A549 (cell line): ENCODE data around the gene POLK. TPM values are rescaled to one million over a fixed set of nuclear protein-coding genes. Genes with fewer than 3 reads are reported as not detected.
A peak's percentile ranks its signal among the peaks of the same experiment; 100 is the strongest.

Source experiments
- ATAC-seq, 2 experiments: fragments of 200-7000 bp in 1 of 2; fragments of >200 bp in 1 of 2; cut with Nextera tagmentation in 1 of 2; cut with Tn5 transposase in 1 of 2; 3 replicates each; pipeline versions ENCODE4 v1.8.0 to v1.9.1; 2018 to 2020; ENCODE audit warnings: mild to moderate bottlenecking in 1 of 2, moderate library complexity in 1 of 2
- CTCF ChIA-PET: fragments of 300-600 bp; sonication (Branson Sonifier 250); formaldehyde crosslinking; extraction: SDS; loops from one replicate; lab custom pipeline; 2021; ENCODE audit warnings: antibody characterized with exemption, inconsistent platforms; lab: Yijun Ruan, JAX
- POLR2A ChIA-PET: fragments of 350-600 bp; formaldehyde crosslinking; extraction: SDS; loops from one replicate; lab custom pipeline; 2021; ENCODE audit warnings: antibody characterized with exemption, inconsistent platforms; lab: Yijun Ruan, JAX
- DNase-seq, 2 experiments: peaks; one replicate each; pipeline versions ENCODE4 v3.0.0 to v3.0.0-alpha.2; 2011 to 2016; ENCODE audit warnings: low read depth in 1 of 2, low spot score in 1 of 2
- FAIRE-seq: peaks from 2 replicates; lab custom pipeline; 2011; peaks lifted over from hg19 to GRCh38; lab: Jason Lieb, UNC
- H3K27ac ChIP-seq, 2 experiments: fragments of >200 bp; sonication (Bioruptor Twin); formaldehyde crosslinking; 3 replicates each; pipeline ENCODE4 v1.5.1; 2016 to 2017
- H3K4me1 ChIP-seq: fragments of >200 bp; sonication (Bioruptor Twin); formaldehyde crosslinking; 3 replicates; pipeline ENCODE4 v1.6.1; 2016
- H3K4me2 ChIP-seq: fragments of >200 bp; sonication (Bioruptor Twin); formaldehyde crosslinking; 3 replicates; pipeline ENCODE4 v1.6.1; 2016
- H3K4me3 ChIP-seq: fragments of >200 bp; sonication (Bioruptor Twin); formaldehyde crosslinking; 3 replicates; pipeline ENCODE4 v1.5.1; 2016
- H3K9me3 ChIP-seq: fragments of >200 bp; sonication (Bioruptor Twin); formaldehyde crosslinking; 3 replicates; pipeline ENCODE4 v1.6.1; 2016
- CBX2 ChIP-seq: fragments of 200-600 bp; sonication (generic); IDR thresholded peaks from 2 replicates; pipeline ENCODE4 v1.6.1; 2016; ENCODE audit warnings: low read depth, mild to moderate bottlenecking, borderline replicate concordance
- CBX8 ChIP-seq: fragments of 200-600 bp; sonication (generic); IDR thresholded peaks from 2 replicates; pipeline ENCODE4 v1.6.1; 2016
- CEBPB ChIP-seq, 2 experiments: fragments of >200 bp in 1 of 2; sonication (Bioruptor Twin) in 1 of 2; formaldehyde crosslinking in 1 of 2; IDR thresholded peaks; 2 replicates each; pipeline ENCODE4 v1.6.1; 2012 to 2016
- CHD2 ChIP-seq: fragments of 150-350 bp; IDR thresholded peaks from 2 replicates; pipeline ENCODE4 v1.6.1; 2014; ENCODE audit warnings: low read length; ENCODE audit not compliant: partially characterized antibody
- EHF ChIP-seq: fragments of 250-450 bp; sonication (Bioruptor Pico); IDR thresholded peaks from 2 replicates; pipeline ENCODE4 v1.5.0; 2020; ENCODE audit warnings: mild to moderate bottlenecking
- FOXS1 ChIP-seq: fragments of 250-450 bp; sonication (Bioruptor Pico); IDR thresholded peaks from 2 replicates; pipeline ENCODE4 v1.5.0; 2020; ENCODE audit warnings: mild to moderate bottlenecking, moderate library complexity
- HOXB13 ChIP-seq: fragments of 250-450 bp; sonication (Bioruptor Pico); IDR thresholded peaks from 2 replicates; pipeline ENCODE4 v1.5.0; 2020; ENCODE audit warnings: low read depth, mild to moderate bottlenecking, moderate library complexity
- HOXB5 ChIP-seq: fragments of 250-450 bp; sonication (Bioruptor Pico); IDR thresholded peaks from 2 replicates; pipeline ENCODE4 v1.5.0; 2020; ENCODE audit warnings: mild to moderate bottlenecking, moderate library complexity
- MAZ ChIP-seq: fragments of 150-350 bp; IDR thresholded peaks from 2 replicates; pipeline ENCODE4 v1.6.1; 2014; ENCODE audit warnings: antibody characterized with exemption, low read depth, low read length, borderline replicate concordance
- NFE2L2 ChIP-seq: fragments of 150-350 bp; conservative IDR thresholded peaks from 2 replicates; pipeline ENCODE4 v1.6.1; 2014; ENCODE audit warnings: low read length
- NPAS2 ChIP-seq: fragments of 250-450 bp; sonication (Bioruptor Pico); IDR thresholded peaks from 2 replicates; pipeline ENCODE4 v1.8.0; 2022; ENCODE audit warnings: mild to moderate bottlenecking, moderate library complexity, borderline replicate concordance
- POLR2A ChIP-seq: IDR thresholded peaks from 2 replicates; pipeline ENCODE4 v1.6.1; 2012; ENCODE audit warnings: mild to moderate bottlenecking, low read length
- RFX5 ChIP-seq: fragments of 450-650 bp; IDR thresholded peaks from 2 replicates; pipeline ENCODE4 v1.7.1; 2014; ENCODE audit warnings: antibody characterized with exemption, mild to moderate bottlenecking, moderate library complexity
- SREBF2 ChIP-seq: fragments of 450-650 bp; IDR thresholded peaks from 2 replicates; pipeline ENCODE4 v1.6.1; 2014; ENCODE audit warnings: mild to moderate bottlenecking, moderate library complexity
- TFCP2L1 ChIP-seq: fragments of 250-450 bp; sonication (Bioruptor Pico); IDR thresholded peaks from 2 replicates; pipeline ENCODE4 v1.5.0; 2021; ENCODE audit warnings: mild to moderate bottlenecking
- TP53 ChIP-seq: fragments of 250-450 bp; sonication (Bioruptor Pico); IDR thresholded peaks from 2 replicates; pipeline ENCODE4 v1.5.0; 2021; ENCODE audit warnings: mild to moderate bottlenecking, moderate library complexity
- ZC3H11A ChIP-seq: fragments of 450-650 bp; IDR thresholded peaks from 2 replicates; pipeline ENCODE4 v1.6.1; 2014; ENCODE audit warnings: antibody characterized with exemption, mild to moderate bottlenecking
- ZFP36 ChIP-seq: fragments of 450-650 bp; IDR thresholded peaks from 2 replicates; pipeline ENCODE4 v1.6.1; 2014; ENCODE audit warnings: borderline replicate concordance; ENCODE audit not compliant: partially characterized antibody
- WGBS: methylation state at CpG from one replicate; pipeline ENCODE4 v1.1.6; 2017; ENCODE audit errors: missing lambda C conversion rate; 5-methylcytosine and 5-hydroxymethylcytosine counted together
- polyA plus RNA-seq, 4 experiments: library from polyadenylated mRNA; depleted of rRNA in 3 of 4; stranded (reverse); fragments of >200 nt; fragmentation: RNase III in 1 of 4; extraction: RNeasy Plus Mini Kit Qiagen cat#74134 plus additional on column Dnase treatment in 1 of 4; gene quantifications; 2 replicates in 3 of 4; 3 replicates in 1 of 4; pipeline ENCODE4 v1.2.3, GENCODE V29; 2011 to 2017
- TF ChIP-seq, protein P1 (sequence below): IDR thresholded peaks from 2 replicates; pipeline ENCODE4 v1.6.1; 2012
- TF ChIP-seq, protein P2 (sequence below): IDR thresholded peaks from 2 replicates; pipeline ENCODE4 v1.6.1; 2012
- TF ChIP-seq, protein P3 (sequence below): IDR thresholded peaks from 2 replicates; pipeline ENCODE4 v1.6.1; 2012; ENCODE audit warnings: low read depth, borderline replicate concordance
- TF ChIP-seq, protein P4 (sequence below): fragments of 450-650 bp; IDR thresholded peaks from 2 replicates; pipeline ENCODE4 v1.6.1; 2014; ENCODE audit warnings: antibody characterized with exemption

Gene POLK
- polyA plus RNA-seq, 2 of the 4 experiments (the other 2 are of a cell fraction) = 10.9 to 39.8 TPM

DNA sequence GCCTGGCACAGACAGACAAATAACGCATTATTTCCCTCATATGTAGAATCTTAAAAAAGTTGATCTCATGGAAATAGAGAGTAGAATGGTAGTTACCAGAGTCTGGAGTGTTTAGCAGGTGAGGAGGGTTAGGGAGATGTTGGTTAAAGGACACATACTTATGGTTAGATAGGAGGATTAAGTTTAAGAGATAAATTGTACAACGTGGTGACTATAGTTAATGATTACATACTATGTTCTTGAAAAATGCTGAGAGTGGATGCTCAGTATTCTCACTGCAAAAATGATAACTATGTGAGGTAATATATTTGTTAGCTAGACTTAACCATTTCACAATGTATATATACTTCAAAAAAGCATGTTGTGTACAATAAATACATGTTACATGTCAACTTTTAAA lies 38.2 kb upstream of the POLK start:
- Histone ChIP-seq H3K27ac (no peak overlapping the region), H3K4me2 (peak overlapping the region; percentile 45), H3K4me1 (peaks cover 14% of the 10 kb centered on the region), H3K4me3 (no peak overlapping the region), H3K9me3 (peaks cover 20% of the 10 kb centered on the region; the same call in 2 of the 3 replicates)
- FAIRE-seq (no peak), DNase-seq (no peak), ATAC-seq (no peak)
- ChIA-PET POLR2A (no interaction called here), CTCF (interaction anchor here (0.5 kb wide), 1 partner anchor 13 kb away, joined by 3 read pairs; no protein-coding TSS in a partner anchor)
- 47% methylated on average over 2 of the region's 2 CpGs for WGBS
- TF ChIP-seq SREBF2 (no peak), EHF (no peak), CHD2 (no peak), NPAS2 (CRISPR knock-in tag) (no peak), ZFP36 (no peak), TFCP2L1 (CRISPR knock-in tag) (no peak)
- TF ChIP-seq, protein P1, sequence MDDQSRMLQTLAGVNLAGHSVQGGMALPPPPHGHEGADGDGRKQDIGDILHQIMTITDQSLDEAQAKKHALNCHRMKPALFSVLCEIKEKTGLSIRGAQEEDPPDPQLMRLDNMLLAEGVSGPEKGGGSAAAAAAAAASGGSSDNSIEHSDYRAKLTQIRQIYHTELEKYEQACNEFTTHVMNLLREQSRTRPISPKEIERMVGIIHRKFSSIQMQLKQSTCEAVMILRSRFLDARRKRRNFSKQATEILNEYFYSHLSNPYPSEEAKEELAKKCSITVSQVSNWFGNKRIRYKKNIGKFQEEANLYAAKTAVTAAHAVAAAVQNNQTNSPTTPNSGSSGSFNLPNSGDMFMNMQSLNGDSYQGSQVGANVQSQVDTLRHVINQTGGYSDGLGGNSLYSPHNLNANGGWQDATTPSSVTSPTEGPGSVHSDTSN = no peak
- TF ChIP-seq, all 56 proteins: peak for 0

DNA sequence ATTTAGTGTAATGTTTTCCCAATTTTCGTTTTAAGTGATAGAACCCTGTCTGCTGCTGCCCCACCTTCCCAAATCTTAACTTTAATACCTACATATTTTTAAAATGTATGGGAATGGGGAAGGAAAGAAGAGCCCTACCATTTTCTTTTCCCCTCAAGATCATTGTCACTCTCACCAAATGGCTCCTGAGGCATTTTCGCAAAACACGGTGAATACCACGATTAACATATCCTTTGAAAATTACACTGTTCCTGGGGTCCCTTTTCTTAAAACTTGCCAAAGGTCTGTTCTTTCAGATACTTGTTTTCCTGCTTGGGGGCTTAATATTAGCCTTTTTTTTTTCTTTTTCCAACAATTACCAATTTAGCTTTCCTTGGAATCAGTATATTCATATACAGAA lies 36.3 kb upstream of the POLK start:
- 0 out of 3 replicates have a peak, but pooled peaks cover 2% of the 10 kb centered on the region for H3K9me3 ChIP-seq
- no peak overlapping the region for H3K4me3 ChIP-seq
- POLR2A ChIA-PET = no interaction called here
- H3K27ac ChIP-seq = no peak overlapping the region
- H3K4me1 ChIP-seq = peaks cover 14% of the 10 kb centered on the region
- ATAC-seq (no peak), FAIRE-seq (no peak), DNase-seq (no peak)
- TF ChIP-seq CHD2 = no peak
- no peak for TF ChIP-seq HOXB13
- TF ChIP-seq TP53 (CRISPR knock-in tag) = no peak
- TF ChIP-seq CBX2 = no peak
- no peak for TF ChIP-seq CEBPB (IDR thresholded peaks at IDR 0.05)
- TF ChIP-seq, protein P2, sequence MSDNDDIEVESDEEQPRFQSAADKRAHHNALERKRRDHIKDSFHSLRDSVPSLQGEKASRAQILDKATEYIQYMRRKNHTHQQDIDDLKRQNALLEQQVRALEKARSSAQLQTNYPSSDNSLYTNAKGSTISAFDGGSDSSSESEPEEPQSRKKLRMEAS = no peak
- no peak for TF ChIP-seq NFE2L2
- H3K4me2 ChIP-seq = no peak overlapping the region
- 92% methylated on average over 4 of the region's 4 CpGs for WGBS
- CTCF ChIA-PET = interaction anchor here (0.7 kb wide), 1 partner anchor 1304 kb away, joined by 3 read pairs; no protein-coding TSS in a partner anchor

DNA sequence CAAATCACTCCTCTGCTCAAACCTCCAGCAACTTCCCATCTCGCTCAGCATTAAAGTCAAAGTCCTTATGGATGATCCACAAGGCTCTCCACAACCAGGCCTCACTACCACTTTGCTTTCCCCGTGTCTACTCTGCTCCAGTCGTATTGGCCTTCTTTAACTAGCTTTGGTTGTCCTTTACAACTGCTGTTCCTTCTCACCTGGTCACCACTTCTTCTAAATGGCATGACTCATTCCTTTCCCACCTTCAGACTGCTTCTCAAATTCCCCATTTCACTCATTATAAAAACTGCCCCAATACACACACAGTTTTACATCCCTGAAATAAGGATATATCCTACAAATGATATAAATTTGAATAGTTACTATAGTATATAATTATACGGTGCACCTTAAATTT lies 30.7 kb upstream of the POLK start:
- DNase-seq = no peak
- H3K4me3 ChIP-seq = no peak overlapping the region
- no peak for TF ChIP-seq CBX8
- no peak for TF ChIP-seq TP53 (CRISPR knock-in tag)
- no peak for TF ChIP-seq ZC3H11A
- TF ChIP-seq MAZ = no peak
- no peak for TF ChIP-seq HOXB5 (CRISPR knock-in tag)
- TF ChIP-seq RFX5 = no peak
- TF ChIP-seq, protein P3, sequence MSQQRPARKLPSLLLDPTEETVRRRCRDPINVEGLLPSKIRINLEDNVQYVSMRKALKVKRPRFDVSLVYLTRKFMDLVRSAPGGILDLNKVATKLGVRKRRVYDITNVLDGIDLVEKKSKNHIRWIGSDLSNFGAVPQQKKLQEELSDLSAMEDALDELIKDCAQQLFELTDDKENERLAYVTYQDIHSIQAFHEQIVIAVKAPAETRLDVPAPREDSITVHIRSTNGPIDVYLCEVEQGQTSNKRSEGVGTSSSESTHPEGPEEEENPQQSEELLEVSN = no peak
- TF ChIP-seq, protein P4, sequence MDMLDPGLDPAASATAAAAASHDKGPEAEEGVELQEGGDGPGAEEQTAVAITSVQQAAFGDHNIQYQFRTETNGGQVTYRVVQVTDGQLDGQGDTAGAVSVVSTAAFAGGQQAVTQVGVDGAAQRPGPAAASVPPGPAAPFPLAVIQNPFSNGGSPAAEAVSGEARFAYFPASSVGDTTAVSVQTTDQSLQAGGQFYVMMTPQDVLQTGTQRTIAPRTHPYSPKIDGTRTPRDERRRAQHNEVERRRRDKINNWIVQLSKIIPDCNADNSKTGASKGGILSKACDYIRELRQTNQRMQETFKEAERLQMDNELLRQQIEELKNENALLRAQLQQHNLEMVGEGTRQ = no peak
- no peak for TF ChIP-seq FOXS1 (CRISPR knock-in tag)
- no peak for TF ChIP-seq CBX2
- no peak for TF ChIP-seq POLR2A
- no peak overlapping the region for H3K4me2 ChIP-seq
- ChIA-PET CTCF (interaction anchor here (1.8 kb wide), 1 partner anchor 11 kb away, joined by 4 read pairs; no protein-coding TSS in a partner anchor), POLR2A (no interaction called here)
- WGBS = 88% methylated on average over 4 of the region's 4 CpGs
- H3K4me1 ChIP-seq = no peaks in the 10 kb centered on the region
- no peak for FAIRE-seq
- no peak overlapping the region for H3K27ac ChIP-seq
- no peak for ATAC-seq
- H3K9me3 ChIP-seq = peaks cover under 1% of the 10 kb centered on the region; the same call in 1 of the 3 replicates
